SK-N-SH (cell line): ENCODE results near the gene PLA2G5. TPM values are rescaled to one million over a fixed set of nuclear protein-coding genes. Genes with fewer than 3 reads are reported as not detected.

Experiments
- CTCF ChIA-PET: fragments of 300-600, 350-600 bp; formaldehyde crosslinking; extraction: SDS; loops from one replicate; lab custom pipeline; 2021; lab: Yijun Ruan, JAX
- POLR2A ChIA-PET: fragments of 350-600 bp; sonication (Branson Sonifier 250); formaldehyde crosslinking; extraction: SDS; loops from one replicate; lab custom pipeline; 2020; ENCODE audit warnings: antibody characterized with exemption, inconsistent platforms; lab: Yijun Ruan, JAX
- DNase-seq: peaks from one replicate; pipeline ENCODE4 v3.0.0; 2012
- H2AFZ ChIP-seq: fragments of 200-600 bp; sonication (generic); 2 replicates; pipeline ENCODE4 v1.8.1; 2016; ENCODE audit warnings: antibody characterized with exemption, mild to moderate bottlenecking, low read depth
- H3F3A ChIP-seq: fragments of 200-600 bp; sonication (generic); replicated peaks from 2 replicates; pipeline ENCODE3; 2016; ENCODE audit warnings: antibody characterized with exemption, mild to moderate bottlenecking; ENCODE audit not compliant: insufficient read depth
- H3K27ac ChIP-seq, 2 experiments: fragments of 200-500 bp in 1 of 2; fragments of 200-600 bp in 1 of 2; sonication (Bioruptor generic) in 1 of 2; sonication (generic), shearing (Covaris generic) in 1 of 2; 2 replicates each; pipeline versions ENCODE4 v1.5.1 to v1.6.1; 2014 to 2016; ENCODE audit warnings: low read depth in 2 of 2, inconsistent platforms in 1 of 2, low read length in 1 of 2, mild to moderate bottlenecking in 1 of 2, mixed read lengths in 1 of 2
- H3K27me3 ChIP-seq: fragments of 200-600 bp; sonication (generic), shearing (Covaris generic); 2 replicates; pipeline ENCODE4 v1.6.1; 2016; ENCODE audit warnings: mixed run types; ENCODE audit not compliant: insufficient read depth
- H3K36me3 ChIP-seq, 2 experiments: fragments of 200-500 bp in 1 of 2; fragments of 200-600 bp in 1 of 2; sonication (Bioruptor generic) in 1 of 2; sonication (generic) in 1 of 2; replicated peaks in 1 of 2; 2 replicates each; pipeline versions ENCODE3 to v1.5.1; 2014 to 2016; ENCODE audit warnings: low read length in 1 of 2, mild to moderate bottlenecking in 1 of 2; ENCODE audit not compliant: insufficient read depth in 2 of 2, control insufficient read depth in 1 of 2
- H3K4me1 ChIP-seq, 2 experiments: fragments of 200-500 bp in 1 of 2; fragments of 200-600 bp in 1 of 2; sonication (Bioruptor generic) in 1 of 2; sonication (generic), shearing (Covaris generic) in 1 of 2; 2 replicates each; pipeline versions ENCODE4 v1.5.1 to v1.6.1; 2014 to 2016; ENCODE audit warnings: low read depth in 1 of 2, low read length in 1 of 2, mixed run types in 1 of 2; ENCODE audit not compliant: insufficient read depth in 2 of 2, control insufficient read depth in 1 of 2
- H3K4me2 ChIP-seq: fragments of 200-600 bp; sonication (generic), shearing (Covaris generic); 2 replicates; pipeline ENCODE4 v1.6.1; 2017; ENCODE audit warnings: mixed run types
- H3K4me3 ChIP-seq, 2 experiments: fragments of 200-500 bp in 1 of 2; fragments of 200-600 bp in 1 of 2; sonication (Bioruptor generic) in 1 of 2; sonication (generic), shearing (Covaris generic) in 1 of 2; 2 replicates each; pipeline versions ENCODE4 v1.5.1 to v1.8.1; 2014 to 2016; ENCODE audit warnings: low read depth in 2 of 2, inconsistent platforms in 1 of 2, low read length in 1 of 2, mild to moderate bottlenecking in 1 of 2, mixed read lengths in 1 of 2, moderate library complexity in 1 of 2
- H3K79me2 ChIP-seq: fragments of 200-600 bp; sonication (generic); 2 replicates; pipeline ENCODE4 v1.8.1; 2017; ENCODE audit warnings: mild to moderate bottlenecking; ENCODE audit not compliant: insufficient read depth
- H3K9ac ChIP-seq: fragments of 200-600 bp; sonication (generic); 2 replicates; pipeline ENCODE4 v1.6.1; 2017; ENCODE audit warnings: mixed run types
- H3K9me2 ChIP-seq: fragments of 200-600 bp; sonication (generic); 2 replicates; pipeline ENCODE4 v1.6.1; 2017; ENCODE audit warnings: mixed run types
- H3K9me3 ChIP-seq: fragments of 200-600 bp; sonication (generic); 2 replicates; pipeline ENCODE4 v1.6.1; 2017; ENCODE audit warnings: mixed run types, mild to moderate bottlenecking, moderate library complexity
- H4K20me1 ChIP-seq: fragments of 200-600 bp; sonication (generic); 2 replicates; pipeline ENCODE4 v1.6.1; 2017; ENCODE audit warnings: mild to moderate bottlenecking, mixed run types; ENCODE audit not compliant: insufficient read depth
- CHD2 ChIP-seq: fragments of 150-350 bp; IDR thresholded peaks from 2 replicates; pipeline ENCODE4 v1.6.1; 2018; ENCODE audit warnings: low read length; ENCODE audit not compliant: partially characterized antibody
- ELF1 ChIP-seq: IDR thresholded peaks from 2 replicates; pipeline ENCODE4 v1.4.0; 2012
- EP300 ChIP-seq, 2 experiments: IDR thresholded peaks; 2 replicates each; pipeline versions ENCODE4 v1.4.0 to v1.6.1; 2012; ENCODE audit warnings: borderline replicate concordance in 1 of 2, low read depth in 1 of 2, low read length in 1 of 2
- FOXJ3 ChIP-seq: sonication (generic); formaldehyde crosslinking; IDR thresholded peaks from 2 replicates; pipeline ENCODE4 v1.5.1; 2020; ENCODE audit warnings: mild to moderate bottlenecking, missing genetic modification reagents
- FOXM1 ChIP-seq: IDR thresholded peaks from 2 replicates; pipeline ENCODE4 v1.4.0; 2012; ENCODE audit warnings: low read depth, mild to moderate bottlenecking
- GABPA ChIP-seq: IDR thresholded peaks from 2 replicates; pipeline ENCODE4 v1.4.0; 2012; ENCODE audit warnings: low read depth, mild to moderate bottlenecking
- GATA2 ChIP-seq: sonication (generic); formaldehyde crosslinking; IDR thresholded peaks from 2 replicates; pipeline ENCODE4 v1.5.0; 2020; ENCODE audit warnings: mild to moderate bottlenecking, missing genetic modification reagents
- JUND ChIP-seq: IDR thresholded peaks from 2 replicates; pipeline ENCODE4 v1.4.0; 2012
- NFIC ChIP-seq: IDR thresholded peaks from 2 replicates; pipeline ENCODE4 v1.4.0; 2012; ENCODE audit warnings: borderline replicate concordance
- RAD21 ChIP-seq: IDR thresholded peaks from 2 replicates; pipeline ENCODE4 v1.6.1; 2012; ENCODE audit warnings: mild to moderate bottlenecking, low read length
- RCOR1 ChIP-seq: fragments of 150-350 bp; IDR thresholded peaks from 2 replicates; pipeline ENCODE4 v1.6.1; 2017; ENCODE audit warnings: antibody characterized with exemption, low read length
- RFX5 ChIP-seq: IDR thresholded peaks from 2 replicates; pipeline ENCODE4 v1.6.1; 2012; ENCODE audit warnings: mild to moderate bottlenecking, improper control_type of control experiment, low read length
- SMC3 ChIP-seq: IDR thresholded peaks from 2 replicates; pipeline ENCODE4 v1.6.1; 2012; ENCODE audit warnings: low read depth, low read length, improper control_type of control experiment
- TAF1 ChIP-seq: IDR thresholded peaks from 2 replicates; pipeline ENCODE4 v1.6.1; 2012; ENCODE audit warnings: low read depth, mild to moderate bottlenecking, low read length, moderate library complexity, borderline replicate concordance
- TCF12 ChIP-seq: IDR thresholded peaks from 2 replicates; pipeline ENCODE4 v1.4.0; 2012
- WGBS: methylation state at CpG from one replicate; pipeline ENCODE4 v1.1.6; 2017; ENCODE audit warnings: low lambda C conversion rate; 5-methylcytosine and 5-hydroxymethylcytosine counted together
- polyA plus RNA-seq, 3 experiments: library from polyadenylated mRNA; depleted of rRNA; stranded (reverse); fragments of >200 nt; gene quantifications; 2 replicates each; pipeline ENCODE4 v1.2.3, GENCODE V29; 2012
- TF ChIP-seq, protein P1 (sequence below): fragments of 150-350 bp; IDR thresholded peaks from 2 replicates; pipeline ENCODE4 v1.6.1; 2016; ENCODE audit warnings: mild to moderate bottlenecking, low read depth, low read length
- TF ChIP-seq, protein P2 (sequence below): IDR thresholded peaks from 2 replicates; pipeline ENCODE4; 2012
- TF ChIP-seq, protein P3 (sequence below): fragments of 150-350 bp; IDR thresholded peaks from 2 replicates; pipeline ENCODE4 v1.6.1; 2017; ENCODE audit warnings: antibody characterized with exemption, low read length, low read depth, borderline replicate concordance
- TF ChIP-seq, protein P4 (sequence below): IDR thresholded peaks from 2 replicates; pipeline ENCODE4 v1.4.0; 2012; ENCODE audit warnings: low read depth

PLA2G5 gene
- polyA plus RNA-seq, 1 of the 3 experiments (the other 2 are of a cell fraction): not detected

DNA sequence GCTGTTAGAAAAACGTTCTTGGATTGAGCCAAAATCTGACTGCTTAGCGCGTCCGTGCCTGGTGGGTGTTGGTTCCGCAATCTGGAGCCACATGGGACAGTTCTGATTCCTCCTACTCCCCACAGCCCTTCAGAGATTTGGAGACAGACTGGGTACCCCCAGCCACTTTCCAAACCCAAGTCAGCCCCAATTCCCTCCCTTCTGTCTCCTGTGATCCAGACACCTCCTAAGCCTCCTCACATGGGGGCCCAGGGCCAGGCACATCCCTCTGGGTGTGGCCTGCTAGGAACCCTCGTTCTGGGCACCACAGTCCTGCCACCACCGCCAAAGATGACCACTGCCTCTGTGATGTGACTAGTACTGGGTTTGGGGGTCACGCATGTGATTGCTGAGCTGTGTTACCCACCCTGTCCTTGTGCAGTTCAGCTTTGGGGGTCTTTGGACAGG is 4.8 kb downstream of the PLA2G5 start:
- Histone ChIP-seq H3K36me3 (no peaks in the 10 kb centered on the region), H3K4me3 (no peak overlapping the region), H3K9me2 (no peaks in the 10 kb centered on the region), H3K4me2 (no peak overlapping the region), H3K27me3 (peaks cover 18% of the 10 kb centered on the region; the same call in 1 of the 2 replicates), H3K79me2 (no peaks in the 10 kb centered on the region), H3K4me1 (no peaks in the 10 kb centered on the region), H3K9ac (no peak overlapping the region), H3F3A (no peaks in the 10 kb centered on the region), H3K9me3 (no peaks in the 10 kb centered on the region), H3K27ac (no peak overlapping the region), H4K20me1 (no peaks in the 10 kb centered on the region), H2AFZ (no peak overlapping the region)
- ChIA-PET POLR2A (interaction anchor here (0.7 kb wide), 1 partner anchor 46 kb away, joined by 3 read pairs; no protein-coding TSS in a partner anchor), CTCF (interaction anchor here (1.4 kb wide), 1 partner anchor 9 kb away, joined by 4 read pairs; no protein-coding TSS in a partner anchor)
- DNase-seq: no peak
- TF ChIP-seq FOXJ3 (CRISPR knock-in tag): no peak
- no peak for TF ChIP-seq TCF12
- TF ChIP-seq FOXM1: no peak
- TF ChIP-seq, protein P1, sequence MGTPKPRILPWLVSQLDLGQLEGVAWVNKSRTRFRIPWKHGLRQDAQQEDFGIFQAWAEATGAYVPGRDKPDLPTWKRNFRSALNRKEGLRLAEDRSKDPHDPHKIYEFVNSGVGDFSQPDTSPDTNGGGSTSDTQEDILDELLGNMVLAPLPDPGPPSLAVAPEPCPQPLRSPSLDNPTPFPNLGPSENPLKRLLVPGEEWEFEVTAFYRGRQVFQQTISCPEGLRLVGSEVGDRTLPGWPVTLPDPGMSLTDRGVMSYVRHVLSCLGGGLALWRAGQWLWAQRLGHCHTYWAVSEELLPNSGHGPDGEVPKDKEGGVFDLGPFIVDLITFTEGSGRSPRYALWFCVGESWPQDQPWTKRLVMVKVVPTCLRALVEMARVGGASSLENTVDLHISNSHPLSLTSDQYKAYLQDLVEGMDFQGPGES: no peak
- TF ChIP-seq CHD2: no peak
- no peak for TF ChIP-seq SMC3
- TF ChIP-seq ELF1: no peak
- no peak for TF ChIP-seq RCOR1
- no peak for TF ChIP-seq NFIC
- TF ChIP-seq, protein P2, sequence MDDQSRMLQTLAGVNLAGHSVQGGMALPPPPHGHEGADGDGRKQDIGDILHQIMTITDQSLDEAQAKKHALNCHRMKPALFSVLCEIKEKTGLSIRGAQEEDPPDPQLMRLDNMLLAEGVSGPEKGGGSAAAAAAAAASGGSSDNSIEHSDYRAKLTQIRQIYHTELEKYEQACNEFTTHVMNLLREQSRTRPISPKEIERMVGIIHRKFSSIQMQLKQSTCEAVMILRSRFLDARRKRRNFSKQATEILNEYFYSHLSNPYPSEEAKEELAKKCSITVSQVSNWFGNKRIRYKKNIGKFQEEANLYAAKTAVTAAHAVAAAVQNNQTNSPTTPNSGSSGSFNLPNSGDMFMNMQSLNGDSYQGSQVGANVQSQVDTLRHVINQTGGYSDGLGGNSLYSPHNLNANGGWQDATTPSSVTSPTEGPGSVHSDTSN: no peak
- no peak for TF ChIP-seq EP300 (IDR thresholded peaks at IDR 0.05; ENCODE audit: borderline replicate concordance in 1 of 2, low read depth in 1 of 2, low read length in 1 of 2)
- no peak for TF ChIP-seq GABPA
- TF ChIP-seq RFX5: no peak
- TF ChIP-seq RAD21: no peak
- TF ChIP-seq, protein P3, sequence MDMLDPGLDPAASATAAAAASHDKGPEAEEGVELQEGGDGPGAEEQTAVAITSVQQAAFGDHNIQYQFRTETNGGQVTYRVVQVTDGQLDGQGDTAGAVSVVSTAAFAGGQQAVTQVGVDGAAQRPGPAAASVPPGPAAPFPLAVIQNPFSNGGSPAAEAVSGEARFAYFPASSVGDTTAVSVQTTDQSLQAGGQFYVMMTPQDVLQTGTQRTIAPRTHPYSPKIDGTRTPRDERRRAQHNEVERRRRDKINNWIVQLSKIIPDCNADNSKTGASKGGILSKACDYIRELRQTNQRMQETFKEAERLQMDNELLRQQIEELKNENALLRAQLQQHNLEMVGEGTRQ: no peak
- 40% methylated on average over 2 of the region's 8 CpGs for WGBS

DNA sequence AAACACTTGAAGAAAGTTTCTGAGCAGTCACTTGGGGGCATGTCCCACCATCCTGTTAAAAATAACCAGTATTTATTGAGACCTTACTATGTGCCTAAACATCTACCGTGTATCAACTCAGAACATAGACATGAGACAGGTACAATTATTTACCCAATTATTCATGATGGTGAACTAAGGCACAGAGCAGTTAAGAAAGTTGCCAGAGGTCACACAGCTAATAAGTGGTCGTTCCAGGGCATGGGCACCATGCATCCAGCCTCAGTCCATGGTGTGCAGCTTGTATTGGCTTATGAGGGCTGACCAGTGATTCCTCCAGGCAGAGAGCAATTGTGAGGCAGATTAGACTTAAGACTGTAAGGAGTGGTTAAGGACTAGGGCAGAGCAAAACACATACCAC is 5.4 kb downstream of the PLA2G5 start:
- ChIA-PET CTCF (interaction anchor here (1.4 kb wide), 1 partner anchor 8 kb away, joined by 4 read pairs; no protein-coding TSS in a partner anchor), POLR2A (no interaction called here)
- DNase-seq: no peak
- H3K36me3 ChIP-seq: no peaks in the 10 kb centered on the region
- H3K27ac ChIP-seq: no peak overlapping the region
- H3K4me1 ChIP-seq: no peaks in the 10 kb centered on the region
- H3K4me3 ChIP-seq: no peak overlapping the region
- no peak overlapping the region for H2AFZ ChIP-seq
- H3K79me2 ChIP-seq: no peaks in the 10 kb centered on the region
- H3K9me3 ChIP-seq: no peaks in the 10 kb centered on the region
- H4K20me1 ChIP-seq: no peaks in the 10 kb centered on the region
- H3K27me3 ChIP-seq: peaks cover 19% of the 10 kb centered on the region; the same call in 1 of the 2 replicates
- H3K9ac ChIP-seq: no peak overlapping the region
- no peaks in the 10 kb centered on the region for H3K9me2 ChIP-seq
- no peaks in the 10 kb centered on the region for H3F3A ChIP-seq
- no peak overlapping the region for H3K4me2 ChIP-seq
- WGBS: 29% methylated on average over 2 of the region's 2 CpGs
- no peak for TF ChIP-seq TAF1
- TF ChIP-seq JUND: no peak
- TF ChIP-seq, protein P4, sequence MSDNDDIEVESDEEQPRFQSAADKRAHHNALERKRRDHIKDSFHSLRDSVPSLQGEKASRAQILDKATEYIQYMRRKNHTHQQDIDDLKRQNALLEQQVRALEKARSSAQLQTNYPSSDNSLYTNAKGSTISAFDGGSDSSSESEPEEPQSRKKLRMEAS: no peak
- TF ChIP-seq GATA2: no peak
